Caco-2 (cell line): Measurements from ENCODE around the gene CHAC2. TPM values are rescaled to one million over a fixed set of nuclear protein-coding genes. Genes with fewer than 3 reads are reported as not detected.

ENCODE experiments used
- BruUV-seq: library from RNA; stranded (reverse); fragments of 400-500 nt; replicated peaks from 2 replicates; lab custom pipeline; 2021; lab: Mats Ljungman, UMichigan
- CTCF ChIA-PET: fragments of 300-600 bp; sonication (Branson Sonifier 250); formaldehyde crosslinking; loops from one replicate; lab custom pipeline; 2022; ENCODE audit warnings: antibody characterized with exemption; lab: Charles Lee
- POLR2A ChIA-PET: fragments of 300-600 bp; sonication (Branson Sonifier 250); formaldehyde crosslinking; loops from one replicate; lab custom pipeline; 2022; ENCODE audit warnings: antibody characterized with exemption; lab: Charles Lee
- DNase-seq, 2 experiments: peaks; one replicate each; pipeline versions ENCODE4 v3.0.0 to v3.0.0-alpha.2; 2020 to 2022
- H3K27me3 ChIP-seq: replicated peaks from 2 replicates; pipeline ENCODE4 v1.6.0; 2011; ENCODE audit warnings: low read length; ENCODE audit not compliant: control insufficient read depth, insufficient read depth
- H3K36me3 ChIP-seq: 2 replicates; pipeline ENCODE4 v1.5.1; 2011; ENCODE audit warnings: low read length; ENCODE audit not compliant: control insufficient read depth, insufficient read depth
- H3K4me1 ChIP-seq: fragments of 250-450 bp; sonication (Bioruptor Pico); 2 replicates; pipeline ENCODE4 v1.5.1; 2020; ENCODE audit warnings: mild to moderate bottlenecking
- H3K4me3 ChIP-seq: 2 replicates; pipeline ENCODE4 v1.5.1; 2011; ENCODE audit warnings: low read depth, mild to moderate bottlenecking, control low read depth, low read length
- H3K9me3 ChIP-seq: fragments of 250-450 bp; sonication (Bioruptor Pico); 2 replicates; pipeline ENCODE4 v1.5.1; 2020; ENCODE audit warnings: mild to moderate bottlenecking, moderate library complexity
- H3K27ac Mint-ChIP-seq: one replicate; pipeline ENCODE4 v1.8.0; 2022; ENCODE audit warnings: mixed read lengths; ENCODE audit not compliant: unreplicated experiment
- H3K27me3 Mint-ChIP-seq: one replicate; pipeline ENCODE4 v1.8.0; 2022; ENCODE audit warnings: mixed read lengths; ENCODE audit not compliant: insufficient read depth, unreplicated experiment
- H3K36me3 Mint-ChIP-seq: one replicate; pipeline ENCODE4 v1.8.0; 2022; ENCODE audit warnings: mild to moderate bottlenecking, mixed read lengths; ENCODE audit not compliant: insufficient read depth, unreplicated experiment
- H3K4me1 Mint-ChIP-seq: one replicate; pipeline ENCODE4 v1.8.0; 2022; ENCODE audit warnings: low read depth, mixed read lengths; ENCODE audit not compliant: unreplicated experiment
- H3K4me3 Mint-ChIP-seq: one replicate; pipeline ENCODE4 v1.8.0; 2022; ENCODE audit warnings: mild to moderate bottlenecking, moderate library complexity, mixed read lengths; ENCODE audit not compliant: unreplicated experiment
- H3K9me3 Mint-ChIP-seq: one replicate; pipeline ENCODE4 v1.8.0; 2022; ENCODE audit warnings: mixed read lengths; ENCODE audit not compliant: unreplicated experiment
- CTCF ChIP-seq, 2 experiments: fragments of 200-600 bp in 1 of 2; IDR thresholded peaks; 1 replicate in 1 of 2; 2 replicates in 1 of 2; pipeline versions ENCODE4 v1.5.1 to v1.8.0; 2011 to 2022; ENCODE audit warnings: antibody characterized with exemption in 1 of 2, control low read depth in 1 of 2, inconsistent platforms in 1 of 2, low read depth in 1 of 2, low read length in 1 of 2, mild to moderate bottlenecking in 1 of 2, moderate library complexity in 1 of 2; ENCODE audit not compliant: insufficient read depth in 1 of 2, severe bottlenecking in 1 of 2, unreplicated experiment in 1 of 2
- intact Hi-C: fragments of 100-400 bp; cut with micrococcal nuclease; formaldehyde crosslinking; loops from one replicate; pipeline ENCODE4 v1.10.0; 2022; ENCODE audit not compliant: unreplicated experiment
- total RNA-seq: library from RNA; stranded (reverse); gene quantifications from 2 replicates; pipeline ENCODE4 v1.2.3, GENCODE V29; 2022

Gene CHAC2
- total RNA-seq, 1 experiment from 2014 or later, result 3.9 TPM

GRCh38 chr2:53778536-53779162 is 11.0 kb downstream of the CHAC2 start:
- Mint-ChIP-seq H3K9me3 (no peaks in the 10 kb centered on the region), H3K4me1 (no peaks in the 10 kb centered on the region), H3K4me3 (no peak overlapping the region), H3K36me3 (peaks cover 10% of the 10 kb centered on the region), H3K27me3 (no peaks in the 10 kb centered on the region), H3K27ac (no peak overlapping the region)
- CTCF ChIA-PET, result no interaction called here
- Histone ChIP-seq H3K36me3 (no peaks in the 10 kb centered on the region; the same call in 1 of the 2 replicates), H3K27me3 (no peaks in the 10 kb centered on the region), H3K9me3 (no peaks in the 10 kb centered on the region), H3K4me3 (no peak overlapping the region), H3K4me1 (no peaks in the 10 kb centered on the region)
- intact Hi-C loops, result no loop called here
- POLR2A ChIA-PET, result no interaction called here
- no peak for TF ChIP-seq CTCF (IDR thresholded peaks at IDR 0.05; ENCODE audit: insufficient read depth in 1 of 2, low read depth in 1 of 2, low read length in 1 of 2, severe bottlenecking in 1 of 2, unreplicated experiment in 1 of 2)
- BruUV-seq, result no TSS peak
- DNase-seq, result no peak

- intact Hi-C loops, result no loop called here
Observed at GRCh38 chr2:53780056-53780455, 12.5 kb downstream of the CHAC2 start.

GRCh38 chr2:53782676-53783075 is 15.1 kb downstream of the CHAC2 start:
- BruUV-seq, result no TSS peak
- Histone ChIP-seq H3K27me3 (no peaks in the 10 kb centered on the region), H3K4me3 (no peak overlapping the region), H3K36me3 (no peaks in the 10 kb centered on the region; the same call in 1 of the 2 replicates), H3K4me1 (no peaks in the 10 kb centered on the region), H3K9me3 (no peaks in the 10 kb centered on the region)
- ChIA-PET CTCF (no interaction called here), POLR2A (no interaction called here)
- no peak for TF ChIP-seq CTCF (IDR thresholded peaks at IDR 0.05; ENCODE audit: insufficient read depth in 1 of 2, low read depth in 1 of 2, low read length in 1 of 2, severe bottlenecking in 1 of 2, unreplicated experiment in 1 of 2)
- no peak for DNase-seq
- no peak overlapping the region for H3K27ac Mint-ChIP-seq
- intact Hi-C loops, result no loop called here
- peaks cover 7% of the 10 kb centered on the region for H3K4me1 Mint-ChIP-seq
- no peak overlapping the region for H3K4me3 Mint-ChIP-seq
- no peaks in the 10 kb centered on the region for H3K27me3 Mint-ChIP-seq
- peaks cover 4% of the 10 kb centered on the region for H3K36me3 Mint-ChIP-seq
- H3K9me3 Mint-ChIP-seq, result no peaks in the 10 kb centered on the region

More at GRCh38 chr2:53780056-53780455, 12.5 kb downstream of the CHAC2 start:
- no peaks in the 10 kb centered on the region for H3K27me3 ChIP-seq
- Mint-ChIP-seq H3K27ac (no peak overlapping the region), H3K27me3 (no peaks in the 10 kb centered on the region), H3K4me3 (no peak overlapping the region), H3K4me1 (peaks cover 6% of the 10 kb centered on the region), H3K9me3 (no peaks in the 10 kb centered on the region), H3K36me3 (peaks cover 4% of the 10 kb centered on the region)
- DNase-seq, result no peak
- H3K4me3 ChIP-seq, result no peak overlapping the region
- POLR2A ChIA-PET, result no interaction called here
- CTCF ChIA-PET, result no interaction called here
- no TSS peak for BruUV-seq
- H3K9me3 ChIP-seq, result no peaks in the 10 kb centered on the region
- no peak for TF ChIP-seq CTCF (IDR thresholded peaks at IDR 0.05; ENCODE audit: insufficient read depth in 1 of 2, low read depth in 1 of 2, low read length in 1 of 2, severe bottlenecking in 1 of 2, unreplicated experiment in 1 of 2)
- no peaks in the 10 kb centered on the region for H3K4me1 ChIP-seq
- H3K36me3 ChIP-seq, result no peaks in the 10 kb centered on the region; the same call in 1 of the 2 replicates
